ENCODE results near the gene ATRIP.

Gene ATRIP

DNA sequence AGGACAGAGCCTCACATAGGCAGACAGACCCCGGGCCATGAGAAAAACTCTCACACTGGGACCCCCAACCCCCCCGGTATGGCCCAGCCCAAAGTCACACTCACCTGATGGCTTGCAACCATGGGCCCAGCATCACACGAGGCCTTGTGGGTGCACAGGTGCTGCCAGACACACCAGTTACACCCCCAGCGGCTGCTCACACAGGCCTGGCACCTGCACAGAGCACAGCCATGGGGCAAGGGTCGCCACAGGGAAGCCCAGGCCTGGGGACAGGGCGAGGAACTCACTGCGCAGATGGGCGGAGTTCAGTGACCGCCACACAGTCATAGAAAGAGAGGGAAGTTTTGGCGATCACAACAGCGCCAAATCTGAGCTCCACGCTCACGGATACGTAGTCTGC lies 26.0 kb upstream of the ATRIP start:
- no peak for TF ChIP-seq POLR2A (IDR thresholded peaks at IDR 0.05; ENCODE audit: extremely low read depth, insufficient read length)
- TF ChIP-seq, protein P1, sequence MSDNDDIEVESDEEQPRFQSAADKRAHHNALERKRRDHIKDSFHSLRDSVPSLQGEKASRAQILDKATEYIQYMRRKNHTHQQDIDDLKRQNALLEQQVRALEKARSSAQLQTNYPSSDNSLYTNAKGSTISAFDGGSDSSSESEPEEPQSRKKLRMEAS (IDR thresholded peaks at IDR 0.05; ENCODE audit: low read depth, low read length): no peak
- TF ChIP-seq, protein P2, sequence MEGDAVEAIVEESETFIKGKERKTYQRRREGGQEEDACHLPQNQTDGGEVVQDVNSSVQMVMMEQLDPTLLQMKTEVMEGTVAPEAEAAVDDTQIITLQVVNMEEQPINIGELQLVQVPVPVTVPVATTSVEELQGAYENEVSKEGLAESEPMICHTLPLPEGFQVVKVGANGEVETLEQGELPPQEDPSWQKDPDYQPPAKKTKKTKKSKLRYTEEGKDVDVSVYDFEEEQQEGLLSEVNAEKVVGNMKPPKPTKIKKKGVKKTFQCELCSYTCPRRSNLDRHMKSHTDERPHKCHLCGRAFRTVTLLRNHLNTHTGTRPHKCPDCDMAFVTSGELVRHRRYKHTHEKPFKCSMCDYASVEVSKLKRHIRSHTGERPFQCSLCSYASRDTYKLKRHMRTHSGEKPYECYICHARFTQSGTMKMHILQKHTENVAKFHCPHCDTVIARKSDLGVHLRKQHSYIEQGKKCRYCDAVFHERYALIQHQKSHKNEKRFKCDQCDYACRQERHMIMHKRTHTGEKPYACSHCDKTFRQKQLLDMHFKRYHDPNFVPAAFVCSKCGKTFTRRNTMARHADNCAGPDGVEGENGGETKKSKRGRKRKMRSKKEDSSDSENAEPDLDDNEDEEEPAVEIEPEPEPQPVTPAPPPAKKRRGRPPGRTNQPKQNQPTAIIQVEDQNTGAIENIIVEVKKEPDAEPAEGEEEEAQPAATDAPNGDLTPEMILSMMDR (IDR thresholded peaks at IDR 0.05; ENCODE audit: low read depth, low read length): no peak
- no peak for TF ChIP-seq MYC (IDR thresholded peaks at IDR 0.05; ENCODE audit: low read depth, low read length)
- no peak for DNase-seq (ENCODE audit: low read depth)
- H3K4me3 ChIP-seq (ENCODE audit: low read depth, low read length): no peak overlapping the region

DNA sequence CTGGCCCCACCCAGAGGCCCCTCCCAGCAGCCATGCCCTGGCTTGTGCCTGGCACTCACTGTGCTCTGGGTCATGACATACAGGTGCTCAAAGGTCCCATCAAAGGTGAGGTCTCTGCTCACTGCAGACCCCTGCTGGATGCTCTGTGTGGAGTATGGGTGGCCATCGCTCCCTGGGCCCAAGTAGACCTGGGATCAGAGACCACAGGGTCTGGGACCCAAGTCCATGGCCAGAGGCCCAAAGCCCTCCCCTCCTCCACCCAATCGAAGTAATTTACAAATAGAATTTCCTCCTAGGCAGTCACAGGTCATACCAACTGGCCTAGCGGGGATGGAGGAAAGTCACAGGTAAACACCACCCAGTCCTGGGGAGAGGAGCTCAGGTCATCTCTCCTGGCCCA lies 24.3 kb upstream of the ATRIP start:
- TF ChIP-seq POLR2A (IDR thresholded peaks at IDR 0.05; ENCODE audit: extremely low read depth, insufficient read length) (no peak), MYC (IDR thresholded peaks at IDR 0.05; ENCODE audit: low read depth, low read length) (no peak)
- TF ChIP-seq, protein P2 (IDR thresholded peaks at IDR 0.05; ENCODE audit: low read depth, low read length): no peak
- TF ChIP-seq, protein P1 (IDR thresholded peaks at IDR 0.05; ENCODE audit: low read depth, low read length): no peak
- no peak for DNase-seq (ENCODE audit: low read depth)
- no peak overlapping the region for H3K4me3 ChIP-seq (ENCODE audit: low read depth, low read length)

DNA sequence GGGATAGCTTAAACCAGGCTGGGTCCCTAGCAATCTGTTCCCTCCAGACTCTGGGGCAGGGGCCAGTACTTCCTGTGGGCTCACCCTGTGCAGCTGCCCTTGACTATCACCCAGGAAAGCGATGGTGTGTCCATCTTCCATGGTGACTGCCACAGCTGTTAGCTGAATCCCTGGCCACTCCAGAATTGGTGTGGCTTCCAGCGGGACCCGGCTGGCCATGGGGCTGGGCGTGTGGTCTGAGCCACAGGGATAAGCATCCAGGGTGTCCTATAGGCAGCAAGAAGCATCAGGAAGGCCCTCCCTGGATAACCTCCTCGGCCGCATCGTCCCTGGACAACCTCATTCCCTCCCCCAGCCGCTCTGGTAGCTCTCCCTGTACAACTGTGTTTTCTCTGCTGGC lies 23.9 kb upstream of the ATRIP start:
- no peak for DNase-seq (ENCODE audit: low read depth)
- no peak overlapping the region for H3K4me3 ChIP-seq (ENCODE audit: low read depth, low read length)
- TF ChIP-seq, protein P1 (IDR thresholded peaks at IDR 0.05; ENCODE audit: low read depth, low read length): no peak
- TF ChIP-seq POLR2A (IDR thresholded peaks at IDR 0.05; ENCODE audit: extremely low read depth, insufficient read length): no peak
- TF ChIP-seq MYC (IDR thresholded peaks at IDR 0.05; ENCODE audit: low read depth, low read length): no peak
- TF ChIP-seq, protein P2 (IDR thresholded peaks at IDR 0.05; ENCODE audit: low read depth, low read length): no peak

DNA sequence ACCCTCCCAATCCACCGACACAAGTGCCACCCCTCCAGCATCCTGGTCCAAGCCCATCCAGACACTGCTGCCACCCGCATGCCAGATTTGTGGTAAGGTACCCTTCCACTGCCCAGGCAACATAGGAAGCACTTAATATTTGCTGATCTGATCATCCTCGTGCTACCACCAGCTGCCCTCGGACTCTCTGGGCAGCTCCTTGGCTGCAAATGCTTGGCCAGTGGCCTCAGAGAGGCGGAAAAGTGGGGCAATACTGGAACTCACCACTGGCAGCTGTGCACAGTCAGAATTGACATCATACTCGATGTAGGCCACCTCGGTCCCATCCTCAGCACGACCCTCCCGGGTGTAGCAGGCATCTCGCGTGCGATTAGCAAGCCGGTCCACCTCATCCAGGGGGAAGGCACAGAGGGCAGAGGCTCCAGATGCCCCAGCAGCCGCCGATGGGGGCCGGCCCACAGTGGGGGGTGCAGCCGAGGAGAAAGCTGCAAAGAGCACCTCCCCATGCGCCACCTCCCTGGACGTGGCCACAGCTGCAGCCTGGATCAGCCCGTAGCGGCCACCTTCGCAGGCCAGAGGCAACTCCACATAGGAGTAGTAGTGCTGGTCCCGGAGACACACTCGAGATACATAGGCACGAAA lies 23.2 kb upstream of the ATRIP start:
- TF ChIP-seq POLR2A (IDR thresholded peaks at IDR 0.05; ENCODE audit: extremely low read depth, insufficient read length) (no peak), MYC (IDR thresholded peaks at IDR 0.05; ENCODE audit: low read depth, low read length) (no peak)
- TF ChIP-seq, protein P1 (IDR thresholded peaks at IDR 0.05; ENCODE audit: low read depth, low read length): no peak
- TF ChIP-seq, protein P2 (IDR thresholded peaks at IDR 0.05; ENCODE audit: low read depth, low read length): no peak
- H3K4me3 ChIP-seq (ENCODE audit: low read depth, low read length): no peak overlapping the region
- DNase-seq (ENCODE audit: low read depth): no peak

DNA sequence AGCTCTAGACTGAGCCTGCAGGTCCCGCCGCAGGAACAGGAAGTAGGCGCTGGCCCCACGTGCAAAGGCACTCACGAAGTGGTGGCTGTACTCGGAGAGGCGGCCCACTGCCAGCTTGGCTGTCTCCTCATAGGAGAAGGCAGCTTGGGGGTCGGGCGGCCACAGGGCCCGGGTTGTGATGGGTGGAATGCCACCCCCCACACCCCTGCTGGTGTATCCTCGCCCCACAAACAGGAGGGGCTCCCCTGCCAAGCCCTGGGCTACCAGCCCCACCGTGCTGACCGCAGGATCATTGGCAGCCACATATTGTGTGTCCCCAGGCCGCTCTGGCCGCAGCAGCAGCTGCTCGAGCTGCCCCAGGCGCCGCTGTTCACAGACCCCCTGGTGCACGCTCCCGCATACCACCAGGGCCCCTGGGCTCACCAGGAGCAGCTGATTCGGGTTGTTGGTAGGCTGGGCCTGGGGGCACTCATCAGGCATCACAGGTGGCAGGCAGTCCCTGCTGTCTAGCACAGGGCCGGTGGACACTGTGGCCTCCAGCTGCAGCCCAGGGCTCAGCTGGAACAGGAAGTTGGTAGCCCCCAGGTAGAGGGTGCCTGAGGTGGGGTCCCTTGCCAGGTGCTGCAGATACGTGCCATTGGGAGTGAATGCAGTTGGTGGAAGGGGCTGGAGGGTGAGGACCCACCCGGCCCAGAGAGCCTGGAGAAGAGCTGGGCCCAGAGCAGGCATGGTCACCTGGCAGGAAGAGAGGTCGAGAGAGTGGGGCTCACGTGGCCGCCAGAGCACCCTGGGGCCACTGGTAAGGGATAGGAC lies 22.4 kb upstream of the ATRIP start:
- DNase-seq (ENCODE audit: low read depth): no peak
- no peak overlapping the region for H3K4me3 ChIP-seq (ENCODE audit: low read depth, low read length)
- TF ChIP-seq, protein P1 (IDR thresholded peaks at IDR 0.05; ENCODE audit: low read depth, low read length): no peak
- TF ChIP-seq, protein P2 (IDR thresholded peaks at IDR 0.05; ENCODE audit: low read depth, low read length): no peak
- TF ChIP-seq MYC (IDR thresholded peaks at IDR 0.05; ENCODE audit: low read depth, low read length) (no peak), POLR2A (IDR thresholded peaks at IDR 0.05; ENCODE audit: extremely low read depth, insufficient read length) (no peak)

Data from NB4 (cell line).